Activated T-helper 17 cell treated with anti-CD3 and anti-CD28 coated beads, Interleukin-2, amount 50 U/mL, for 72 hours (primary cell): ENCODE measurements around the gene CD48. TPM values are rescaled to one million over a fixed set of nuclear protein-coding genes. Genes with fewer than 3 reads are reported as not detected.
"Not testable (repeated sequence)": the region's sequence is repeated elsewhere in the genome, so short reads cannot be mapped to it uniquely, and the experiment has no call there.

Experiments
- ATAC-seq: fragments of 150-1000 bp; cut with Tn5 transposase; replicated peaks from 2 replicates; pipeline ENCODE4 v1.10.0; 2021; ENCODE audit warnings: mild to moderate bottlenecking, moderate library complexity
- H3K27ac Mint-ChIP-seq: one replicate; pipeline ENCODE4 v1.8.0; 2022; ENCODE audit warnings: mixed read lengths
- H3K27me3 Mint-ChIP-seq: one replicate; pipeline ENCODE4 v1.8.0; 2022; ENCODE audit warnings: mixed read lengths
- H3K36me3 Mint-ChIP-seq: one replicate; pipeline ENCODE4 v1.8.0; 2022; ENCODE audit warnings: low read depth, mild to moderate bottlenecking, mixed read lengths
- H3K4me1 Mint-ChIP-seq: one replicate; pipeline ENCODE4 v1.8.0; 2022; ENCODE audit warnings: mixed read lengths
- H3K4me3 Mint-ChIP-seq: one replicate; pipeline ENCODE4 v1.8.0; 2022; ENCODE audit warnings: mild to moderate bottlenecking, mixed read lengths
- H3K9me3 Mint-ChIP-seq: one replicate; pipeline ENCODE4 v1.8.0; 2022; ENCODE audit warnings: mixed read lengths
- total RNA-seq, 2 donors: library from RNA; stranded (reverse); gene quantifications; one replicate each; pipeline ENCODE4 v1.2.3, GENCODE V29; 2022

The CD48 gene
- total RNA-seq, 2 donors from 2014 or later: 151 to 179 TPM

DNA sequence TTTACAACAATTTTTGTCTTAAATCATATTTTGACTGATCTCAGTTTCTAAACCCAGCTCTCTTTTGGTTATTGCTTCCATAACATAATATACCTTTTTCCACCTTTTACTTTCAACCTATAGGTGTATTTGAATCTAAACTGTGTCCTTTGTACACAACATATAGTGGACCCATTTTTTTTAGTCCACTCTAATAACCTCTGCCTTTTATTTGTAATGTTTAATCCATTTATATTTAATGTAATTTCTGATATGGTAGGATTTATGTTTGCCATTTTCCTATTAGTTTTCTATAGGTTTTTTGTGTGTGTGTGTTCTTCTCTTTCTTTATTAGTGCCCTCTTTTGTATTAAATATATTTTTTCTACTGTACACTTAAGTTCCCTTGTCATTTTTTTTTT is 42.3 kb downstream of the CD48 start:
- Mint-ChIP-seq H3K27ac (no peak overlapping the region), H3K36me3 (peaks cover 4% of the 10 kb centered on the region), H3K4me1 (peaks cover 41% of the 10 kb centered on the region), H3K9me3 (no peaks in the 10 kb centered on the region), H3K4me3 (no peak overlapping the region), H3K27me3 (no peaks in the 10 kb centered on the region)
- ATAC-seq: no peak

- no peak for ATAC-seq
- Mint-ChIP-seq H3K4me3 (peak overlapping the region; percentile 85), H3K27ac (peak overlapping the region; percentile 41), H3K9me3 (no peaks in the 10 kb centered on the region), H3K27me3 (no peaks in the 10 kb centered on the region), H3K36me3 (peaks cover 4% of the 10 kb centered on the region), H3K4me1 (peaks cover 54% of the 10 kb centered on the region)
Observed at GRCh38 chr1:160667896-160668295, 43.7 kb downstream of the CD48 start.

GRCh38 chr1:160666079-160666442 is 45.6 kb downstream of the CD48 start:
- Mint-ChIP-seq H3K27me3 (no peaks in the 10 kb centered on the region), H3K36me3 (peaks cover 4% of the 10 kb centered on the region), H3K9me3 (no peaks in the 10 kb centered on the region), H3K27ac (peak overlapping the region; percentile 94), H3K4me3 (peak overlapping the region; percentile 85), H3K4me1 (peaks cover 63% of the 10 kb centered on the region)
- ATAC-seq: peak; percentile 37

DNA sequence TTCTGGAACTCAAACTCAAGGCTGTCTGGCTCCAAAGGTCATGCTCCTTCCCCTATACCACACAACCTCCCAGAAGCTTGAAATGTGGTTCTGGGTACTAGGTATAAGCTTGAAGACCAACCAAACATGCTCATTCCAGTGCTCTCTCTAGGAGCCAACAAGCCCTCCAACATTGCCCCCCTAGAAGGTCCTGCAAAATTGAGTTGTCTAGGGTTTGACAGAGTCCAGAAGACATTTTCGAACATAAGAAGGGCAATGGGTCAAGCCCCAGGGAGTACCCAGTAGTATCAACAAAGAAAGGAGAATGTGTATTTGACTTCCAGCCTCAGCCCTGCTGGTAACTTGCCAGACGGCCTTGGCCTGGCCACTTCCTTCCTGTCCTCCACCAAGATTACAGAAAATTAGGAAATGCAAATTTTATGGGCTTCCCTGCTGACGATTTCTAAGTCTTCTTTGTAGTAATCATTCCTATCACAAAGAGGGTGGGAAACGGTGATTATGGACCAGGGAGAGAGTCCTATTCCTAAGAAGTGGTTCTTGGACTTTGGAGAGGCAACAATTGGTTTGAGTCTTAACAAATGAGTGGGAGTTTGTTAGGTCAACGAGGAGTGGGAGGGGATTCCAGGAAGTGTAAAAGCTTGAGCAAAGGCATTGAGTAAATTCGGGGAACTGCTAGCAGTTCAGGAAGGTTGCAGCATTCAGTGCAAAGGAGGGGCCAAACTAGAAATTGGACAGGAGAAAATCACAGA is 46.1 kb downstream of the CD48 start:
- Mint-ChIP-seq H3K27me3 (no peaks in the 10 kb centered on the region), H3K4me3 (peak overlapping the region; percentile 85), H3K27ac (peak overlapping the region; percentile 94), H3K4me1 (peaks cover 57% of the 10 kb centered on the region), H3K36me3 (peaks cover 4% of the 10 kb centered on the region), H3K9me3 (no peaks in the 10 kb centered on the region)
- ATAC-seq: peak; percentile 65

GRCh38 chr1:160664573-160665051 is 47.0 kb downstream of the CD48 start:
- H3K9me3 Mint-ChIP-seq: no peaks in the 10 kb centered on the region
- H3K4me3 Mint-ChIP-seq: peak overlapping the region; percentile 85
- no peaks in the 10 kb centered on the region for H3K27me3 Mint-ChIP-seq
- peaks cover 4% of the 10 kb centered on the region for H3K36me3 Mint-ChIP-seq
- H3K27ac Mint-ChIP-seq: peak overlapping the region; percentile 94
- peaks cover 57% of the 10 kb centered on the region for H3K4me1 Mint-ChIP-seq
- ATAC-seq: peak; percentile 82

DNA sequence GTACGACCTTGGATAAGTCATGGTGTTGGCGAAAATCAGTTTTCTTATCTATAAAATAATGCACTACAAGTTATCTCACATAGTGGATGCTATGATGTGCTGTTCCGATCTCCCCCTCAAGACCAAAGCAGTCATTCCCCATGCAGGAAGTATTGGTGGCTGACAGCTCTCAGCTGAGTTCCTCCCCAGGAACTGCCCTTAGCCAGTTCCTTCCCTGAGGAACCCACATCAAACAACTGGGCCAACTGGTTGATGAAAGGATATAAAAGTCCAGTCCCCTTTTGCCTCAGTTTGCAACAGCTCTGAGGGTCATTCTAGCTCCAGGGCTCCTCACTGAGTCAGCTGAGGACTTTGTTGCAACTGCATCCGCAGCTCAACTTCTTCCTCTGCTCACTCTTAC is 48.7 kb downstream of the CD48 start:
- peak overlapping the region; percentile 85 for H3K4me3 Mint-ChIP-seq
- H3K27me3 Mint-ChIP-seq: no peaks in the 10 kb centered on the region
- peak overlapping the region; percentile 6 for H3K27ac Mint-ChIP-seq
- H3K9me3 Mint-ChIP-seq: no peaks in the 10 kb centered on the region
- no peak for ATAC-seq
- H3K36me3 Mint-ChIP-seq: peaks cover 4% of the 10 kb centered on the region
- peaks cover 57% of the 10 kb centered on the region for H3K4me1 Mint-ChIP-seq

GRCh38 chr1:160659566-160659965 is 52.1 kb downstream of the CD48 start:
- Mint-ChIP-seq H3K9me3 (no peaks in the 10 kb centered on the region), H3K27me3 (no peaks in the 10 kb centered on the region), H3K4me3 (no peak overlapping the region), H3K4me1 (peaks cover 38% of the 10 kb centered on the region), H3K27ac (no peak overlapping the region), H3K36me3 (no peaks in the 10 kb centered on the region)
- ATAC-seq: no peak

DNA sequence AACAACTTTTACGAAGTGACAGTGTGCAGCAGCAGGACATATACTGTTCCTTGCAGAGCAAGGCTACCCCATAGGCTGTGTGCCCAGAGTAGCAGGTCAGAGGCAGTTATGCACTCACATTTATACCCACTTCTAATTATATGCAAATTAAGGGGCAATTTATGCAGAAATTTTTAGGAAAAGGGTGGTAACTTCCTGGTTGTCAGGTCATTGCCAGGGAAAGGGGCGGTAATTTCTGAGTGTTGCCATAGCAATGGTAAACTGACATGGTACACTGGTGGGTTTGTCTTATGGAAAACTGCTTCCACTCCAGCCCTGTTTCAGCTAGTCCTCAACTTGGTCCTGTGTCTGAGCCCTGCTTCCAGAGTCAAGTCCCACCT is 52.8 kb downstream of the CD48 start:
- Mint-ChIP-seq H3K4me3 (no peak overlapping the region), H3K36me3 (no peaks in the 10 kb centered on the region), H3K27ac (no peak overlapping the region), H3K27me3 (no peaks in the 10 kb centered on the region), H3K9me3 (no peaks in the 10 kb centered on the region), H3K4me1 (peaks cover 32% of the 10 kb centered on the region)
- no peak for ATAC-seq

DNA sequence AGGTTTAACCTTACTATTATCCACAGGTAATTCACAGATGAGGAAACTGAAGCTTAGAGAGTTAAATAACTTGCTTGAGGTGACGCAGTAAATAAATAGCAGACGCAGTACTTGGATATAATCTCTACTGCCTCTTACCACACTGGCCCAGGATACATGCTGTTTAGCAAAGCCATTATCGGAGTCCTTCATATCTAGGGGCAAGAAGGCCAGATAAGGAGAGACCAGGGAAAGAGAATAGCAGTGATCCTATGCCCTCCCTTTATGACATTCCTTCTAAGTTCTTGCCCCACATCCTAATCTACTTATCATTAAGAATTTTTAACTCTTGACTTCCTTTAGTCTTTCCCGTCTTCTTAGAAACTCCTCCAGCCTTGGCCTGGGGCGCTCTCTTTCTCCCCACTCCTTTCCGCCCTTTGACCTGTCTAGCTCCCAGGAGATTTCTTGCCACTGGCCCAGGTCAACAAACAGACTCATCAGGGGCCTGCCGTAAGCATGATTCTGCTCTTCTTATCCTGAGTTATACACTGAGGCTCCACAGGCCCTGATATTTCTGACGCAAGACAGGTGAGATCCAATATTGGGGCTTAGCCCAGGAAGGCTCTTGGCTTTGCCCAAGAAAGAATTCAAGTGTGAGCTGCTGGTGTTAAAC is 53.3 kb downstream of the CD48 start:
- H3K9me3 Mint-ChIP-seq: no peaks in the 10 kb centered on the region
- ATAC-seq: no peak
- peaks cover 28% of the 10 kb centered on the region for H3K4me1 Mint-ChIP-seq
- H3K36me3 Mint-ChIP-seq: no peaks in the 10 kb centered on the region
- H3K27ac Mint-ChIP-seq: no peak overlapping the region
- no peak overlapping the region for H3K4me3 Mint-ChIP-seq
- no peaks in the 10 kb centered on the region for H3K27me3 Mint-ChIP-seq

- Mint-ChIP-seq H3K36me3 (no peaks in the 10 kb centered on the region), H3K4me3 (peak overlapping the region; percentile 43), H3K4me1 (peaks cover 21% of the 10 kb centered on the region), H3K9me3 (no peaks in the 10 kb centered on the region), H3K27ac (peak overlapping the region; percentile 28), H3K27me3 (no peaks in the 10 kb centered on the region)
- ATAC-seq: peak; percentile 42
Observed at GRCh38 chr1:160657250-160657781, 54.3 kb downstream of the CD48 start.

DNA sequence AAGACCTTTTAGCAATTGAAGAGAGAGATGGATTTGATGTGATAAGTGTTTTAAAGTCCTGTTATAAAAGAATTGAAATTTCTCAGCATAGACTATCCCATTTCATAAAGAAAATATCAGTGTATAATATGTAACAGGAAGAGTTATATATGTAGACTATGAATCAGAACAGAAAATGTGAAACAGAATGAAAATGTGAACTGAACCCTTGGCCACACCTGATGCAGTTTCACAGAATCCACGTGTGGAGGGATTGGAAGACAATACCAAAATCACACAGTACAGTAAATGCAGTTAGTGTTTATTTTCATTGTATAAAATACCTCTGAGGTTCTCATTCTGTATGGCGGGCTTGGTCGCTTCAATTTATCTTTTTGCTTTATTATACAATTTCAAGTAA is 54.9 kb downstream of the CD48 start:
- Mint-ChIP-seq H3K4me3 (peak overlapping the region; percentile 43), H3K4me1 (peaks cover 17% of the 10 kb centered on the region), H3K27ac (peak overlapping the region; percentile 28), H3K27me3 (no peaks in the 10 kb centered on the region), H3K36me3 (no peaks in the 10 kb centered on the region), H3K9me3 (no peaks in the 10 kb centered on the region)
- peak; percentile 85 for ATAC-seq

GRCh38 chr1:160653620-160654016 is 58.0 kb downstream of the CD48 start:
- no peaks in the 10 kb centered on the region for H3K36me3 Mint-ChIP-seq
- H3K27ac Mint-ChIP-seq: no peak overlapping the region
- no peak for ATAC-seq

GRCh38 chr1:160652924-160653619 is 58.5 kb downstream of the CD48 start:
- H3K4me3 Mint-ChIP-seq: no peak overlapping the region
- peaks cover 5% of the 10 kb centered on the region for H3K36me3 Mint-ChIP-seq
- H3K27ac Mint-ChIP-seq: no peak overlapping the region
- no peaks in the 10 kb centered on the region for H3K27me3 Mint-ChIP-seq
- H3K9me3 Mint-ChIP-seq: no peaks in the 10 kb centered on the region
- peaks cover 29% of the 10 kb centered on the region for H3K4me1 Mint-ChIP-seq
- ATAC-seq: no peak

More at GRCh38 chr1:160653620-160654016, 58.0 kb downstream of the CD48 start:
- Mint-ChIP-seq H3K9me3 (no peaks in the 10 kb centered on the region), H3K4me3 (no peak overlapping the region), H3K27me3 (no peaks in the 10 kb centered on the region), H3K4me1 (peaks cover 24% of the 10 kb centered on the region)

GRCh38 chr1:160652065-160652641 is 59.5 kb downstream of the CD48 start:
- ATAC-seq, H3K9me3 Mint-ChIP-seq, H3K4me3 Mint-ChIP-seq, H3K27ac Mint-ChIP-seq, H3K27me3 Mint-ChIP-seq: not testable (repeated sequence)
- peaks cover 12% of the 10 kb centered on the region for H3K36me3 Mint-ChIP-seq
- H3K4me1 Mint-ChIP-seq: peaks cover 38% of the 10 kb centered on the region
